Right atrium auricular region (tissue), 2 donors: Measurements from ENCODE around the gene DGKD. TPM values are rescaled to one million over a fixed set of nuclear protein-coding genes. Genes with fewer than 3 reads are reported as not detected.

Source experiments
- DNase-seq: peaks from one replicate; pipeline ENCODE4 v3.0.0-alpha.2; 2019; ENCODE audit warnings: low spot score
- H3K27ac ChIP-seq, 2 donors: fragments of 200-600 bp; sonication (generic); 1 replicate in 1 of 2; 2 replicates in 1 of 2; pipeline ENCODE4 v1.5.1; 2016 to 2019
- H3K27me3 ChIP-seq, 2 donors: fragments of 200-600 bp; sonication (generic); one replicate each; pipeline versions ENCODE4 v1.5.1 to v1.6.0; 2017 to 2019
- H3K36me3 ChIP-seq: fragments of 200-600 bp; sonication (generic); one replicate; pipeline ENCODE4 v1.5.1; 2016
- H3K4me1 ChIP-seq, 2 donors: fragments of 200-600 bp; sonication (generic); one replicate each; pipeline versions ENCODE4 v1.5.1 to v1.6.0; 2017 to 2019
- H3K4me3 ChIP-seq, 2 donors: fragments of 200-600 bp; sonication (generic); 1 replicate in 1 of 2; 2 replicates in 1 of 2; pipeline ENCODE4 v1.5.1; 2017 to 2019; ENCODE audit warnings: mild to moderate bottlenecking in 1 of 2, moderate library complexity in 1 of 2
- H3K9me3 ChIP-seq, 2 donors: fragments of 200-600 bp; sonication (generic); one replicate each; pipeline ENCODE4 v1.5.1; 2019
- CTCF ChIP-seq, 2 donors: fragments of 200-600 bp; sonication (generic); IDR thresholded peaks; one replicate each; pipeline ENCODE4 v1.5.1; 2019; ENCODE audit warnings: antibody characterized with exemption in 2 of 2
- total RNA-seq, 2 donors: library from RNA; depleted of rRNA; stranded (reverse); fragments of >200 nt; gene quantifications; one replicate each; pipeline ENCODE4 v1.1.0, GENCODE V29; 2016

Gene DGKD
- total RNA-seq, 2 donors from 2014 or later: 18.4 to 40.1 TPM

- no peak for TF ChIP-seq CTCF (IDR thresholded peaks at IDR 0.05)
- no peaks in the 10 kb centered on the region for H3K9me3 ChIP-seq
- H3K36me3 ChIP-seq: peaks cover 60% of the 10 kb centered on the region
- no peak for DNase-seq
- no peak overlapping the region for H3K27ac ChIP-seq
- H3K4me1 ChIP-seq: peaks cover 0 to 13% of the 10 kb centered on the region in 2 donors
- H3K4me3 ChIP-seq: no peak overlapping the region
- no peaks in the 10 kb centered on the region for H3K27me3 ChIP-seq
Measured at GRCh38 chr2:233490831-233491230, 136.5 kb downstream of the DGKD start.

GRCh38 chr2:233491326-233491725 is 137.0 kb downstream of the DGKD start:
- DNase-seq: no peak
- H3K27me3 ChIP-seq: no peaks in the 10 kb centered on the region
- no peak for TF ChIP-seq CTCF (IDR thresholded peaks at IDR 0.05)
- H3K36me3 ChIP-seq: peaks cover 64% of the 10 kb centered on the region
- H3K4me3 ChIP-seq: no peak overlapping the region
- H3K27ac ChIP-seq: no peak overlapping the region
- H3K9me3 ChIP-seq: no peaks in the 10 kb centered on the region
- peaks cover 0 to 13% of the 10 kb centered on the region in 2 donors for H3K4me1 ChIP-seq

DNA sequence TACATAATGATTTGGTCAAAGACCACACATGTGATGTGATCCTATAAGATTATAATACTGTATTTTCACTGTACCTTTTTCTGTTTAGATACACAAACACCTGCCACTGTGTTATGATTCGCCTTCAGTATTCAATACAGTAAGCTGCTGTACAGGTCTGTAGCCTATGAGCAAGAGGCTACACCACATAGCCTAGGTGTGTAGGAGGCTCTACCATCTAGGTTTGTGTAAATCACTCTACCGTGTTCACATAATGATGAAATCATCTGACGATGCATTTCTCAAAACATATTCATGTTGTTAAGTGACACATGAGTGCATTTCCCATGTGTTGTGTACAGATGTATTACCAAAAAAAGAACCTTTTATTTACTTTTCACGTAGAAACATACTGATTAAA is 137.8 kb downstream of the DGKD start:
- Histone ChIP-seq H3K9me3 (no peaks in the 10 kb centered on the region), H3K4me1 (peaks cover 0 to 7% of the 10 kb centered on the region in 2 donors), H3K27me3 (no peaks in the 10 kb centered on the region), H3K4me3 (no peak overlapping the region), H3K36me3 (peaks cover 70% of the 10 kb centered on the region), H3K27ac (no peak overlapping the region)
- TF ChIP-seq CTCF (IDR thresholded peaks at IDR 0.05): no peak
- DNase-seq: no peak

- H3K27me3 ChIP-seq: no peaks in the 10 kb centered on the region
- H3K4me3 ChIP-seq: no peak overlapping the region
- DNase-seq: no peak
- H3K36me3 ChIP-seq: peaks cover 71% of the 10 kb centered on the region
- H3K4me1 ChIP-seq: no peaks in the 10 kb centered on the region
- TF ChIP-seq CTCF (IDR thresholded peaks at IDR 0.05): no peak
- H3K27ac ChIP-seq: no peak overlapping the region
- no peaks in the 10 kb centered on the region for H3K9me3 ChIP-seq
Measured at GRCh38 chr2:233492751-233493150, 138.5 kb downstream of the DGKD start.

- H3K36me3 ChIP-seq: peaks cover 75% of the 10 kb centered on the region
Measured at GRCh38 chr2:233495503-233496496, 141.5 kb downstream of the DGKD start.

More at GRCh38 chr2:233495503-233496496, 141.5 kb downstream of the DGKD start:
- no peak for DNase-seq
- Histone ChIP-seq H3K27ac (no peak overlapping the region), H3K9me3 (no peaks in the 10 kb centered on the region), H3K27me3 (no peaks in the 10 kb centered on the region), H3K4me1 (no peaks in the 10 kb centered on the region), H3K4me3 (no peak overlapping the region)
- no peak for TF ChIP-seq CTCF (IDR thresholded peaks at IDR 0.05)
